ENCODE data around the gene MATN1. TPM values are rescaled to one million over a fixed set of nuclear protein-coding genes. Genes with fewer than 3 reads are reported as not detected.

MATN1 gene
- polyA plus RNA-seq, 1 donor: 0.30 TPM

DNA sequence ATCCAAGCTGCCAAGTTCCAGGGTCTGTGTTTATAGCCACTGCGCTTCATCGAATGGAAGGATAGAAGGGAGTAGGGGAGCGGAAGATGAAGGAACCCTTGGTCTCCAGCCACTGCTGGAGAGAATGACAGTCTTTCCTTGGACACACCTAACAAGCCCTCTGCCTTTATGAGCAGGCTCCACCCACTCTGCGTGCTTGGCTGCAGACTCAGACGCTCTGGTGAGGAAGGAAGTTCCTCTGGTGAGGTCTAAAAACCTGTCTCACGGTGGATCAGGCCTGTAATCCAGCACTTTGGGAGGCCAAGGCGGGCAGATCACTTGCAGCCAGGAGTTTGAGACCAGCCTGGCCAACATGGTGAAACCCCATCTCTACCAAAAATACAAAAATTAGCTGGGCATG is 55.4 kb downstream of the MATN1 start:
- Histone ChIP-seq H3K27ac (ENCODE audit: low read length) (no peak overlapping the region), H3K36me3 (ENCODE audit: control insufficient read depth, insufficient read depth, low read length) (no peaks in the 10 kb centered on the region), H3K4me1 (ENCODE audit: control insufficient read depth, insufficient read depth, low read length) (no peaks in the 10 kb centered on the region), H3K4me3 (ENCODE audit: low read length) (no peak overlapping the region), H3K27me3 (ENCODE audit: control insufficient read depth, insufficient read depth, low read length) (peaks cover 2% of the 10 kb centered on the region), H3K9me3 (ENCODE audit: control insufficient read depth, low read depth, low read length) (no peaks in the 10 kb centered on the region)
- DNase-seq: peak; percentile 21 to 22
- no CpG with 5 or more reads among the region's 7 CpGs for WGBS (ENCODE audit: insufficient coverage, low lambda C conversion rate)

DNA sequence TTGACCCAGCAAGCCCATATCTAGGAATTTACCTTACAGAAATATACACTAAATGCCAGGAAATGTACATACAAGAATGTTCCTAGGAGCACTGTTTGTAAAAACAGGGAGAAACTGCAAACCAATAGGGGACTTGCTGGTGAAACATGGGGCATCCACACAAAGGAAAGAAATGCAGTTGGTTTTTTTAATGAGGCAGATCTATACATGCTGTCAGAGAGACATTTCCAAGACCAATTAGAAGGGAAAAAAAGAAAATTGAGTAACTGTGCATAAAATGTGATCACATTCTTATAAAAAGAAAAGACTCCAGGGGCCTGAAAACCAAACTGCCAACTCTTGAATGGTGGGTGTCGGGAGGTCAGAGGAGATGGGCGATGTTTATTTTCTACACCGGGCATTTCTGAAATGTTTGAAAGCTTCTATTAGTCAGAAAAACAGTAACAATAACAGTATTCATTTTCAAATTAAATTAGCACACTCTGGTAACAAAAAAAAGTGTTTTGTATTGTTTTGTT is 56.6 kb downstream of the MATN1 start:
- no peaks in the 10 kb centered on the region for H3K4me1 ChIP-seq (ENCODE audit: control insufficient read depth, insufficient read depth, low read length)
- no peak overlapping the region for H3K27ac ChIP-seq (ENCODE audit: low read length)
- peaks cover 2% of the 10 kb centered on the region for H3K27me3 ChIP-seq (ENCODE audit: control insufficient read depth, insufficient read depth, low read length)
- DNase-seq: no peak
- no peaks in the 10 kb centered on the region for H3K9me3 ChIP-seq (ENCODE audit: control insufficient read depth, low read depth, low read length)
- H3K4me3 ChIP-seq (ENCODE audit: low read length): no peak overlapping the region
- H3K36me3 ChIP-seq (ENCODE audit: control insufficient read depth, insufficient read depth, low read length): no peaks in the 10 kb centered on the region
- WGBS (ENCODE audit: insufficient coverage, low lambda C conversion rate): no CpG with 5 or more reads among the region's 3 CpGs

DNA sequence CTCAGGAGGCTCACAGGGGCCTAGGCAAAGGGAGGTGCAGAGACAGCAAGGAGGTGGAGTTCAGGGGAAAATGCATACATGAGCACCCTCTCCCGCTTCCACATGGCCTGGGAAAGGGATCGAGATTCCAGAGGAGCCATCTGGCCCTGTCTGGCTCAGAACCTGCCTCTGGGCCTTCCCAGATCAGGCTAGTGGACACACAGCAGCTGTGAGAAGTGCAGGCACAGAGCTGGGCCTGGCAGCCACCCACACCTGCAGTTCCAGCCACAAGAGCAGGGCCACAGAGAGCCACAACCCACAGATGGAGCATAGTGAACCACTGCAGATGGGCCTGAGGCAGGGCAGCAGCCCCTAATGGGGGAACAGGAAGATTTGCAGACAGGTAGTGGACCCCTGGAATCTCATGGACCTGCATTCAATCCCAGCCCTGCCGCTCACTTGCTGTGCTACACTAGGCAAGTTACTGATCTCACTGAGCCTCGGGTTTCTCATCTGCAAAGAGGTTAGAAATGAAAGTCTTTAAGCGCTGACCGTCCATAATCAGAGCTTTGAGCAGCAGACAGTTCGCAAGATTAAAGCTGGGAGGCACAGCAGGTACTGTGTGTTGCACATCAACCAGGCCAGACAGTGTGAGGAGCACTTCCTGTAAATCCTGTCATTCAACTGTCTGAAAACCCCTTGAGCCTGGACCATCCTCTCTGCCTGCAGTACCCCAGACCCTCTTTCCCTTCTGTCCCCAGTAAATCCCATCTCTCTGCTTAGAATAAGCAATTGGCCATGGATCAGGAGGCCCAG is 58.0 kb downstream of the MATN1 start:
- no peak for DNase-seq
- peaks cover 2% of the 10 kb centered on the region for H3K27me3 ChIP-seq (ENCODE audit: control insufficient read depth, insufficient read depth, low read length)
- no peaks in the 10 kb centered on the region for H3K36me3 ChIP-seq (ENCODE audit: control insufficient read depth, insufficient read depth, low read length)
- H3K9me3 ChIP-seq (ENCODE audit: control insufficient read depth, low read depth, low read length): no peaks in the 10 kb centered on the region
- no CpG with 5 or more reads among the region's 7 CpGs for WGBS (ENCODE audit: insufficient coverage, low lambda C conversion rate)
- no peak overlapping the region for H3K27ac ChIP-seq (ENCODE audit: low read length)
- H3K4me1 ChIP-seq (ENCODE audit: control insufficient read depth, insufficient read depth, low read length): no peaks in the 10 kb centered on the region
- H3K4me3 ChIP-seq (ENCODE audit: low read length): no peak overlapping the region

DNA sequence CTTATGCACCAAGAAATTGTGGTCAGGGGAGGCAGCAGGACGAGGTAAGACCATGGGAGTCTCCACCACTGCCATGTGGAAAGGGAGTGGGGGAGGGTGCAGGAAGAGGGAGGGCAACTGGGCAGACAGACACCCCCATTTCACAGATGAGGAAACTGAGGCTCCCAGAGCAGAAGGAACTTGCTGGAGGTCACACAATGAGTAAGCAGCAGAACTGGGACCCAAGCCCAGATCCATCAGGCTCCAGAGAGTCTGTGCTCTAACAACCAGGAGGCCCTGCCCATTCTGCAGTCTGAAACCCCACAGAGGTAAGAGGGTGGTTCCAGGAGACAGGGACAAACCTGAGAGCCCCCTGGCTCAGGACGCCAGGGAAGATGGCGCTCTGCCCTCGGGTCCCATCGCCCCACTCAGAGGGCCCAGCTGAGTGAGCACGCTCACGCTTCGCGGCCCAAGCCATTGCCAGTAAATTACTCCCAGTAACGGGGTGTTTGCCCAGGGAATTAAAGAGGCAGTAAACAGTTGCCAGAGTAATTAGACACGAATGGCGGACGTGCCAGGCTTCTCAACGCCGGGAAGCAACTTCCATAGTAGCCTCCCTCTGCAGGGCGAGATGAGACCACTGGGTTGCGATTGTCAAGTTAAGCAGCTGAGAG is 59.2 kb downstream of the MATN1 start:
- 86% methylated on average over 1 of the region's 17 CpGs for WGBS (ENCODE audit: insufficient coverage, low lambda C conversion rate)
- Histone ChIP-seq H3K4me1 (ENCODE audit: control insufficient read depth, insufficient read depth, low read length) (no peaks in the 10 kb centered on the region), H3K9me3 (ENCODE audit: control insufficient read depth, low read depth, low read length) (no peaks in the 10 kb centered on the region), H3K27ac (ENCODE audit: low read length) (no peak overlapping the region), H3K4me3 (ENCODE audit: low read length) (no peak overlapping the region), H3K27me3 (ENCODE audit: control insufficient read depth, insufficient read depth, low read length) (peaks cover 5% of the 10 kb centered on the region), H3K36me3 (ENCODE audit: control insufficient read depth, insufficient read depth, low read length) (no peaks in the 10 kb centered on the region)
- no peak for DNase-seq

DNA sequence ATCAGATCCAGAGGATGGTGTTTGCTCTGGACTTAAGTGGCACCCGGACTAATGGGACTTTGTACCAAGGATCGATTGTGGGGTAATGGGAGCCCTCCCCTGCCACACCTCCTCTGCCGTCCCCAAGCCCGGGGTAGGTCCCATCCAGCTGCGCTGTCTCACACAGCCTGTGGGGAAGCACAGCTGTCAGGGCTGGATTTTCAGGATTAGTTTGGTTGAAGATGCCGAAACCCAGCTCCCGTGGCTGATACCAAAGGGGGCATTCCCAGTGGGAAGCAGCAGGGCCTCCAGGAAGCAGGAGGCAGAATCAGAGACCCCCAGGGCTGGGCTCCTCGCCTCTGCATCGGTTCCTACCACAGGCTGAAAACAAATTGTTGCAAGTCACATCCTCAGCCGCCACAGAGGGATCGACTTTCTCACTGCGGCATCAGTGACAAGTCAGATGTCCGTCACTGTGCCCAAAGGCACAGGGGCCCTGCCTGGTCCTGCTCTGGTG is 59.7 kb downstream of the MATN1 start:
- Histone ChIP-seq H3K27me3 (ENCODE audit: control insufficient read depth, insufficient read depth, low read length) (peaks cover 9% of the 10 kb centered on the region), H3K4me3 (ENCODE audit: low read length) (no peak overlapping the region), H3K27ac (ENCODE audit: low read length) (no peak overlapping the region), H3K36me3 (ENCODE audit: control insufficient read depth, insufficient read depth, low read length) (no peaks in the 10 kb centered on the region), H3K4me1 (ENCODE audit: control insufficient read depth, insufficient read depth, low read length) (no peaks in the 10 kb centered on the region), H3K9me3 (ENCODE audit: control insufficient read depth, low read depth, low read length) (no peaks in the 10 kb centered on the region)
- DNase-seq: peak in 1 of 2 donors; percentile 20
- no CpG with 5 or more reads among the region's 13 CpGs for WGBS (ENCODE audit: insufficient coverage, low lambda C conversion rate)

DNA sequence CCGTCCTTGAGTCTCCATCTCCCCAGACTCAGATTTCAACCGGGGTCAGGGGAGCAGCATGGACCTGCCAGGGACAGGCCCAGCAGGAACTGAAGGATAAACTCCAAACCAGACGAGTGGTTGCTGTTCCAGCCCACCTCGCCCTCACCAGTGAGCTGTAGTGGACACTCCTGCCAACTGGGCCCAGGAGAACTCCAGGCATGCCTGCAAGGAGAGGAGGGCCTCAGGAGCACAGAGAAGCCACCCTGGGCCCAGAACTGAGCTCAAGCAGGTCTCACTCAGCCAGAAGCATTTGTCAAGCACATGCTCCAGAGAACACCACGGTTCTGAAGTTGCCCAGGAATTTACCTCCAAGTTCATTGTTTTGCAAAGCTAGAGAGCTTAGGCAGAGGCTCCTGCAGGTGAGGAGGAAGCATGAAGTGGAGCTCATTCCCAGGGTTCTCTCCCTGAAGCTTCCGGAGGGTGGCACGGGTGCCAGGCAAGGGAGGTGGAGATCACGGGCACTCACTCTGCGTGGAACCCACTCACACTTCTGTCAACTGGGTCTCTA is 61.0 kb downstream of the MATN1 start:
- Histone ChIP-seq H3K27me3 (ENCODE audit: control insufficient read depth, insufficient read depth, low read length) (peaks cover 9% of the 10 kb centered on the region), H3K9me3 (ENCODE audit: control insufficient read depth, low read depth, low read length) (no peaks in the 10 kb centered on the region), H3K36me3 (ENCODE audit: control insufficient read depth, insufficient read depth, low read length) (no peaks in the 10 kb centered on the region), H3K4me1 (ENCODE audit: control insufficient read depth, insufficient read depth, low read length) (no peaks in the 10 kb centered on the region), H3K27ac (ENCODE audit: low read length) (no peak overlapping the region), H3K4me3 (ENCODE audit: low read length) (no peak overlapping the region)
- no peak for DNase-seq
- WGBS (ENCODE audit: insufficient coverage, low lambda C conversion rate): no CpG with 5 or more reads among the region's 9 CpGs

DNA sequence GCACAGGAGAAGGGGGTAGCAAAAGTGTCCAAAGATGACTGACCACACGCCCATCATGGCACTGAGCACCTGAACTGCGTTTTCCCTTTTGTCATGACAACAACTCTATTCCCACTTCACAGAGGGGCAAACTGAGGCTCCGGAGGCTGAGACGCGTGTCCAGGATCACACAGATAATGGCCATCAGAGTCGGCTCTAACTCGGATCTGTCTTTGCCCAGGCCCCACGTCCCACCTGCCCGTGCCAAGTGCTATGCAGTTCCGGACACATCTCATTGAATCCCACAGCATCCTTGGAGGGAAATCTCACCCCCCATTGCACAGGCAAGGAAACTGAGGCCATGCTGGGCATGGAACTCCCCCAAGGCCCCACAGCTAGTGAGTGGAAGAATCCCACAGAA is 62.1 kb downstream of the MATN1 start:
- H3K4me1 ChIP-seq (ENCODE audit: control insufficient read depth, insufficient read depth, low read length): no peaks in the 10 kb centered on the region
- peaks cover 9% of the 10 kb centered on the region for H3K27me3 ChIP-seq (ENCODE audit: control insufficient read depth, insufficient read depth, low read length)
- H3K27ac ChIP-seq (ENCODE audit: low read length): no peak overlapping the region
- H3K4me3 ChIP-seq (ENCODE audit: low read length): no peak overlapping the region
- no CpG with 5 or more reads among the region's 10 CpGs for WGBS (ENCODE audit: insufficient coverage, low lambda C conversion rate)
- no peaks in the 10 kb centered on the region for H3K9me3 ChIP-seq (ENCODE audit: control insufficient read depth, low read depth, low read length)
- no peaks in the 10 kb centered on the region for H3K36me3 ChIP-seq (ENCODE audit: control insufficient read depth, insufficient read depth, low read length)
- no peak for DNase-seq

Other genes with a start within 250 kb of the MATN1 start
- 39.9 TPM for gene LAPTM5, start 34.2 kb upstream of the MATN1 start, polyA plus RNA-seq
- gene SDC3, start 185.2 kb upstream of the MATN1 start, polyA plus RNA-seq: 51.8 TPM